ENCODE data around the gene NEU4.

NEU4 gene

GRCh38 chr2:241863536-241863954 is 54.6 kb downstream of the NEU4 start:
- DNase-seq (ENCODE audit: low spot score), result no peak

DNA sequence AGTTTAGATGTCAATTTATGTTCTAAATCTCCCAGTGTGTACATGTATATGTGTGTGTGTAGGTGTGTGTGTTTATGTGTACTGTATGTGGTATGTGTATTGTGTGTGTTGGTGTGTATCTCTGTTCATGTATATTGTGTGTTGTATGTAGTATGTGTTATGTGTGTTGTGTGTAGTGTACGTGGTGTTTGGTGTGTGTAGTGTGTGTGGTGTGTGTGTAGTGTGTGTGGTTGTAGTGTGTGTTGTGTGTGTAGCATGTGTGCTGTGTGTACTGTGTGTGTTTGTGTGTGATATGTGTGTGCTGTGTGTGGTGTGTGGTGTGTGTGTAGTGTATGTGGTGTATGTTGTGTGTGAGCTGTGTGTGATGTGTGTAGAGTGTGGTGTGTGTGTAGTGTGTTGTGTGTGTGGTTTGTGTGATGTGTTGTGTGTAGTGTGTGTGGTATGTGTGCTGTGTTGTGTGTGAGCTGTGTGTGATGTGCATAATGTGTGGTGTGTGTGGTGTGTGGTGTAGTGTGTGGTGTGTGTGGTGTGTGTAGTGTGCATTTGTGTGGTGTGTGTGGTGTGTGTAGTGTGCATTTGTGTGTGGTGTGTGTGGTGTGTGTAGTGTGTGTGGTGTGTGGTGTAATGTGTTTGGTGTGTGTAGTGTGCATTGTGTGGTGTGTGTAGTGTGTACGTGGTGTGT is 55.3 kb downstream of the NEU4 start:
- DNase-seq (ENCODE audit: low spot score), result no peak

DNA sequence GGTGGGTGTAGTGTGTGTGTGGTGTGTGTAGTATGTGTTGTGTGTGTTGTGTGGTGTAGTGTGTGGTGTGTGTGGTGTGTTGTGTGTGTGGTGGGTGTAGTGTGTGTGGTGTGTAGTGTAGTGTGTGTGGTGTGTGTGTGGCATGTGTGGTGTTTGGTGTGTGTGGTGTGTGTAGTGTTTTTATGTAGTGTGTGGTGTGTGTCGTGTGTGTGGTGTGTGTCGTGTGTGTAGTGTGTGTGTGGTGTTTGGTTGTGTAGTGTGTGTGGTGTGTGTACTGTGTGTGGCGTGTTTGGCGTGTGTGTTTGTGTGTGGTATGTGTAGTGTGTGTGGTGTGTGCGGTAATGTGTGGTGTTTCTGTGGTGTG is 55.8 kb downstream of the NEU4 start:
- DNase-seq (ENCODE audit: low spot score), result no peak

- DNase-seq (ENCODE audit: low spot score), result no peak
Measured at GRCh38 chr2:241865416-241865956, 56.5 kb downstream of the NEU4 start.

GRCh38 chr2:241865957-241866789 is 57.2 kb downstream of the NEU4 start:
- no peak for DNase-seq (ENCODE audit: low spot score)

All from ecto neural progenitor cell (in vitro differentiated cells).